GM12874 (cell line): ENCODE measurements around the gene KLHL12.

Experiments used
- CTCF ChIP-seq: IDR thresholded peaks from 2 replicates; pipeline ENCODE4 v1.5.1; 2011; ENCODE audit warnings: low read depth, mild to moderate bottlenecking, control low read depth, low read length, moderate library complexity; ENCODE audit not compliant: insufficient read depth

Gene KLHL12

GRCh38 chr1:202934755-202935154, 7.7 kb upstream of the KLHL12 start:
- TF ChIP-seq CTCF: no peak

GRCh38 chr1:202932476-202932875, 5.4 kb upstream of the KLHL12 start:
- no peak for TF ChIP-seq CTCF

- no peak for TF ChIP-seq CTCF
Observed at GRCh38 chr1:202923533-202923932, 3.5 kb downstream of the KLHL12 start.

- TF ChIP-seq CTCF: no peak
Observed at GRCh38 chr1:202919615-202920014, 7.4 kb downstream of the KLHL12 start.

GRCh38 chr1:202915146-202915545, 11.9 kb downstream of the KLHL12 start:
- TF ChIP-seq CTCF: no peak

- TF ChIP-seq CTCF: no peak
Observed at GRCh38 chr1:202909494-202909893, 17.5 kb downstream of the KLHL12 start.

- no peak for TF ChIP-seq CTCF
Observed at GRCh38 chr1:202908998-202909397, 18.0 kb downstream of the KLHL12 start.

GRCh38 chr1:202905331-202905730, 21.7 kb downstream of the KLHL12 start:
- no peak for TF ChIP-seq CTCF
